GM12874 (cell line): ENCODE data around the gene LOXL3.

Experiments
- CTCF ChIP-seq: IDR thresholded peaks from 2 replicates; pipeline ENCODE4 v1.5.1; 2011; ENCODE audit warnings: low read depth, mild to moderate bottlenecking, control low read depth, low read length, moderate library complexity; ENCODE audit not compliant: insufficient read depth

The LOXL3 gene

GRCh38 chr2:74588664-74589063 is 34.9 kb upstream of the LOXL3 start:
- no peak for TF ChIP-seq CTCF

GRCh38 chr2:74587664-74588277 is 34.0 kb upstream of the LOXL3 start:
- peak; percentile 55 for TF ChIP-seq CTCF

GRCh38 chr2:74585406-74586185 is 31.9 kb upstream of the LOXL3 start:
- TF ChIP-seq CTCF = no peak

GRCh38 chr2:74584088-74584645 is 30.4 kb upstream of the LOXL3 start:
- TF ChIP-seq CTCF = no peak

- TF ChIP-seq CTCF = no peak
These were observed 29.8 kb upstream of the LOXL3 start for GRCh38 chr2:74583504-74583903.

GRCh38 chr2:74582184-74582583 is 28.4 kb upstream of the LOXL3 start:
- no peak for TF ChIP-seq CTCF

- no peak for TF ChIP-seq CTCF
These were observed 27.7 kb upstream of the LOXL3 start for GRCh38 chr2:74581463-74581862.
